HCT116 (cell line): Measurements from ENCODE around the gene DCDC2. TPM values are rescaled to one million over a fixed set of nuclear protein-coding genes. Genes with fewer than 3 reads are reported as not detected.
"Not testable (repeated sequence)": the region's sequence is repeated elsewhere in the genome, so short reads cannot be mapped to it uniquely, and the experiment has no call there.

Source experiments
- ATAC-seq: fragments of 200-7000 bp; cut with Tn5 transposase; 2 replicates; pipeline ENCODE4 v1.9.1; 2020; ENCODE audit warnings: mild to moderate bottlenecking, moderate library complexity
- BruUV-seq: library from RNA; stranded (reverse); fragments of 400-500 nt; replicated peaks from 2 replicates; lab custom pipeline; 2021; lab: Mats Ljungman, UMichigan
- CTCF ChIA-PET: fragments of 300-600 bp; sonication (Branson Sonifier 250); formaldehyde crosslinking; loops from one replicate; lab custom pipeline; 2021; ENCODE audit warnings: antibody characterized with exemption; lab: Charles Lee
- POLR2A ChIA-PET: fragments of 300-600, 350-600 bp; sonication (Branson Sonifier 250); formaldehyde crosslinking; loops from one replicate; lab custom pipeline; 2021; ENCODE audit warnings: antibody characterized with exemption; lab: Charles Lee
- RAD21 ChIA-PET, 2 experiments: fragments of 300-600 bp; sonication (Branson Sonifier 250); formaldehyde crosslinking; loops; one replicate each; lab custom pipeline; 2023; ENCODE audit warnings: low total read pairs in 2 of 2; ENCODE audit not compliant: uncharacterized antibody in 2 of 2, unreplicated experiment in 2 of 2, low non-redundant PET in 1 of 2; lab: Charles Lee
- DNase-seq: peaks from one replicate; pipeline ENCODE4 v3.0.0-alpha.2; 2010; ENCODE audit warnings: low read depth, low spot score
- H2AFZ ChIP-seq: fragments of 200-600 bp; shearing (Covaris generic), sonication (generic); 2 replicates; pipeline ENCODE4 v1.6.1; 2017; ENCODE audit warnings: low read depth, mixed run types, mixed read lengths, antibody characterized with exemption, low read length; ENCODE audit not compliant: poor library complexity, severe bottlenecking
- H3K27ac ChIP-seq: 2 replicates; pipeline ENCODE4 v1.5.1; 2012; ENCODE audit warnings: low read depth, low read length
- H3K27me3 ChIP-seq: fragments of 200-600 bp; sonication (generic); 2 replicates; pipeline ENCODE4 v1.6.1; 2016; ENCODE audit warnings: mixed run types, low read length, mixed read lengths; ENCODE audit not compliant: insufficient read depth
- H3K36me3 ChIP-seq, 2 experiments: fragments of 200-500 bp in 1 of 2; fragments of 200-600 bp in 1 of 2; sonication (Bioruptor generic) in 1 of 2; sonication (generic) in 1 of 2; 2 replicates each; pipeline versions ENCODE4 v1.5.1 to v1.6.1; 2014 to 2016; ENCODE audit warnings: low read length in 2 of 2, inconsistent platforms in 1 of 2, mixed read lengths in 1 of 2, mixed run types in 1 of 2; ENCODE audit not compliant: insufficient read depth in 2 of 2, control insufficient read depth in 1 of 2
- H3K4me1 ChIP-seq, 2 experiments: fragments of 200-600 bp in 1 of 2; sonication (generic) in 1 of 2; 2 replicates each; pipeline versions ENCODE4 v1.5.1 to v1.6.1; 2012 to 2017; ENCODE audit warnings: low read length in 2 of 2, inconsistent platforms in 1 of 2, mild to moderate bottlenecking in 1 of 2, mixed read lengths in 1 of 2, mixed run types in 1 of 2, moderate library complexity in 1 of 2; ENCODE audit not compliant: insufficient read depth in 2 of 2, control insufficient read depth in 1 of 2
- H3K4me2 ChIP-seq: fragments of 200-600 bp; sonication (generic); 2 replicates; pipeline ENCODE4 v1.6.1; 2017; ENCODE audit warnings: mixed run types, low read length, mixed read lengths
- H3K4me3 ChIP-seq, 2 experiments: fragments of 200-600 bp in 1 of 2; sonication (generic) in 1 of 2; replicated peaks in 1 of 2; 2 replicates each; pipeline ENCODE4 v1.5.1; 2011 to 2016; ENCODE audit warnings: low read length in 2 of 2, control low read depth in 1 of 2, low read depth in 1 of 2, mild to moderate bottlenecking in 1 of 2, mixed read lengths in 1 of 2, mixed run types in 1 of 2
- H3K79me2 ChIP-seq: fragments of 200-600 bp; sonication (generic); 2 replicates; pipeline ENCODE4 v1.6.1; 2017; ENCODE audit warnings: mild to moderate bottlenecking, mixed run types, low read length, moderate library complexity, mixed read lengths; ENCODE audit not compliant: insufficient read depth
- H3K9ac ChIP-seq: fragments of 200-600 bp; sonication (generic); 2 replicates; pipeline ENCODE4 v1.6.1; 2016; ENCODE audit warnings: low read length, mixed read lengths
- H3K9me2 ChIP-seq: fragments of 200-600 bp; sonication (generic), shearing (Covaris generic); 2 replicates; pipeline ENCODE4 v1.6.1; 2017; ENCODE audit warnings: mixed run types, mild to moderate bottlenecking, moderate library complexity; ENCODE audit not compliant: insufficient read depth
- H3K9me3 ChIP-seq, 2 experiments: fragments of 200-500 bp in 1 of 2; fragments of 200-600 bp in 1 of 2; sonication (Bioruptor generic) in 1 of 2; sonication (generic) in 1 of 2; 2 replicates each; pipeline ENCODE4 v1.6.1; 2014 to 2017; ENCODE audit warnings: low read length in 2 of 2, mixed read lengths in 2 of 2, inconsistent platforms in 1 of 2, low read depth in 1 of 2, mild to moderate bottlenecking in 1 of 2, mixed run types in 1 of 2, moderate library complexity in 1 of 2; ENCODE audit not compliant: control insufficient read depth in 1 of 2, insufficient read depth in 1 of 2
- H4K20me1 ChIP-seq: fragments of 200-600 bp; sonication (generic), shearing (Covaris generic); 2 replicates; pipeline ENCODE4 v1.6.1; 2017; ENCODE audit warnings: mixed run types, mild to moderate bottlenecking, moderate library complexity; ENCODE audit not compliant: insufficient read depth
- ATF3 ChIP-seq: IDR thresholded peaks from 2 replicates; pipeline ENCODE4 v1.6.1; 2012
- CTCF ChIP-seq, 3 experiments: fragments of 200-600 bp in 1 of 3; sonication (generic) in 1 of 3; IDR thresholded peaks in 2 of 3; conservative IDR thresholded peaks in 1 of 3; 2 replicates each; pipeline ENCODE4 v1.5.1; 2012 to 2017; ENCODE audit warnings: low read depth in 2 of 3, low read length in 2 of 3, antibody characterized with exemption in 1 of 3, borderline replicate concordance in 1 of 3, control low read depth in 1 of 3, mild to moderate bottlenecking in 1 of 3, mixed read lengths in 1 of 3, mixed run types in 1 of 3, moderate library complexity in 1 of 3; ENCODE audit not compliant: insufficient read depth in 1 of 3
- EGR1 ChIP-seq: IDR thresholded peaks from 2 replicates; pipeline ENCODE4 v1.6.1; 2012; ENCODE audit warnings: low read depth
- ELF1 ChIP-seq: IDR thresholded peaks from 2 replicates; pipeline ENCODE4 v1.6.1; 2012; ENCODE audit warnings: low read depth, borderline replicate concordance
- FOSL1 ChIP-seq: IDR thresholded peaks from 2 replicates; pipeline ENCODE4 v1.6.1; 2012; ENCODE audit warnings: low read depth
- MAX ChIP-seq: IDR thresholded peaks from 2 replicates; pipeline ENCODE4 v1.6.1; 2012
- POLR2AphosphoS5 ChIP-seq: IDR thresholded peaks from 2 replicates; pipeline ENCODE4 v1.6.1; 2011; ENCODE audit warnings: mild to moderate bottlenecking, low read depth, low read length, moderate library complexity
- SIN3A ChIP-seq: IDR thresholded peaks from 2 replicates; pipeline ENCODE4 v1.6.1; 2012; ENCODE audit warnings: low read depth
- SP1 ChIP-seq: IDR thresholded peaks from 2 replicates; pipeline ENCODE4 v1.6.1; 2012; ENCODE audit warnings: low read depth
- SRF ChIP-seq: IDR thresholded peaks from 2 replicates; pipeline ENCODE4 v1.6.1; 2012; ENCODE audit warnings: low read depth
- TCF7L2 ChIP-seq: IDR thresholded peaks from 2 replicates; pipeline ENCODE4 v1.7.0; 2011; ENCODE audit warnings: borderline replicate concordance, inconsistent platforms; ENCODE audit not compliant: insufficient read depth, insufficient read length; ENCODE audit errors: extremely low read depth
- YY1 ChIP-seq: IDR thresholded peaks from 2 replicates; pipeline ENCODE4 v1.6.1; 2011; ENCODE audit warnings: low read length, low read depth, moderate library complexity, mild to moderate bottlenecking; ENCODE audit not compliant: insufficient replicate concordance; ENCODE audit errors: extremely low read depth
- ZFX ChIP-seq: fragments of 450-650 bp; IDR thresholded peaks from 2 replicates; pipeline ENCODE4 v1.6.1; 2017
- ZNF274 ChIP-seq: fragments of 200-500 bp; sonication (Bioruptor generic); IDR thresholded peaks from 2 replicates; pipeline ENCODE4 v1.6.1; 2014; ENCODE audit warnings: mild to moderate bottlenecking, low read depth, low read length, inconsistent platforms
- intact Hi-C: fragments of 100-400 bp; cut with micrococcal nuclease; formaldehyde crosslinking; loops from 2 replicates; pipeline ENCODE4 v1.10.0; 2022
- total RNA-seq: library from RNA; stranded (reverse); gene quantifications from one replicate; pipeline ENCODE4 v1.2.1, GENCODE V29; 2021; ENCODE audit not compliant: unreplicated experiment

Gene DCDC2
- total RNA-seq, 1 experiment from 2014 or later = 0.17 TPM

GRCh38 chr6:24400045-24401039 is 42.5 kb upstream of the DCDC2 start:
- H3K27me3 ChIP-seq, POLR2A ChIA-PET, H4K20me1 ChIP-seq, H2AFZ ChIP-seq, H3K36me3 ChIP-seq, BruUV-seq, H3K4me3 ChIP-seq, H3K27ac ChIP-seq, RAD21 ChIA-PET, H3K9me2 ChIP-seq, H3K4me2 ChIP-seq, ATAC-seq, H3K9ac ChIP-seq, DNase-seq, H3K9me3 ChIP-seq: not testable (repeated sequence)
- intact Hi-C loops = loop anchor here (10.0 kb wide), 1 partner anchor 374 kb away; the partner anchor contains the start of gene GMNN
- CTCF ChIA-PET = interaction anchor here (2.6 kb wide), 1 partner anchor 11 kb away, joined by 23 read pairs; no protein-coding TSS in a partner anchor
- peaks cover 2 to 18% of the 10 kb centered on the region in 2 experiments; a peak in 3 of 4 replicates for H3K4me1 ChIP-seq
- H3K79me2 ChIP-seq = peaks cover 30% of the 10 kb centered on the region

- H3K4me3 ChIP-seq = no peak overlapping the region
- H3K9me2 ChIP-seq = no peaks in the 10 kb centered on the region
- intact Hi-C loops = no loop called here
- ChIA-PET RAD21 (no interaction called here), POLR2A (interaction anchor here (0.7 kb wide), 1 partner anchor 8 kb away, joined by 4 read pairs; no protein-coding TSS in a partner anchor), CTCF (interaction anchor here (0.7 kb wide), 1 partner anchor 9 kb away, joined by 3 read pairs; no protein-coding TSS in a partner anchor)
- H4K20me1 ChIP-seq = no peaks in the 10 kb centered on the region
- no peak for ATAC-seq
- H3K27ac ChIP-seq = no peak overlapping the region
- no peaks in the 10 kb centered on the region for H3K27me3 ChIP-seq
- no peak for DNase-seq
- peaks cover 3% of the 10 kb centered on the region; the same call in 1 of the 2 replicates for H3K79me2 ChIP-seq
- no peak overlapping the region for H2AFZ ChIP-seq
- H3K4me2 ChIP-seq = no peak overlapping the region
- no peaks in the 10 kb centered on the region for H3K36me3 ChIP-seq
- H3K9me3 ChIP-seq = peaks cover 0 to 5% of the 10 kb centered on the region in 2 experiments; a peak in 1 of 4 replicates
- H3K4me1 ChIP-seq = peaks cover 2 to 7% of the 10 kb centered on the region in 2 experiments; a peak in 2 of 4 replicates
- BruUV-seq = no TSS peak
- H3K9ac ChIP-seq = no peak overlapping the region
- TF ChIP-seq ZNF274 = no peak
- no peak for TF ChIP-seq YY1
- no peak for TF ChIP-seq FOSL1
- no peak for TF ChIP-seq ELF1
- no peak for TF ChIP-seq CTCF (IDR thresholded peaks at IDR 0.05 in 2 of 3, conservative IDR thresholded peaks at IDR 0.05 in 1 of 3; ENCODE audit: borderline replicate concordance in 1 of 3, insufficient read depth in 1 of 3, low read depth in 2 of 3, low read length in 2 of 3)
- no peak for TF ChIP-seq SRF
- no peak for TF ChIP-seq TCF7L2
- no peak for TF ChIP-seq SP1
- no peak for TF ChIP-seq EGR1
- no peak for TF ChIP-seq ZFX
- no peak for TF ChIP-seq ATF3
- TF ChIP-seq MAX = no peak
- no peak for TF ChIP-seq SIN3A
- no peak for TF ChIP-seq POLR2AphosphoS5
Measured at GRCh38 chr6:24397631-24398030, 39.8 kb upstream of the DCDC2 start.
